Embryonic facial prominence (tissue), 1 donor: ENCODE measurements around the gene HEMK1.

Experiments
- DNase-seq: peaks from one replicate; pipeline ENCODE4 v3.0.0-alpha.2; 2016; ENCODE audit errors: extremely low spot score

HEMK1 gene

DNA sequence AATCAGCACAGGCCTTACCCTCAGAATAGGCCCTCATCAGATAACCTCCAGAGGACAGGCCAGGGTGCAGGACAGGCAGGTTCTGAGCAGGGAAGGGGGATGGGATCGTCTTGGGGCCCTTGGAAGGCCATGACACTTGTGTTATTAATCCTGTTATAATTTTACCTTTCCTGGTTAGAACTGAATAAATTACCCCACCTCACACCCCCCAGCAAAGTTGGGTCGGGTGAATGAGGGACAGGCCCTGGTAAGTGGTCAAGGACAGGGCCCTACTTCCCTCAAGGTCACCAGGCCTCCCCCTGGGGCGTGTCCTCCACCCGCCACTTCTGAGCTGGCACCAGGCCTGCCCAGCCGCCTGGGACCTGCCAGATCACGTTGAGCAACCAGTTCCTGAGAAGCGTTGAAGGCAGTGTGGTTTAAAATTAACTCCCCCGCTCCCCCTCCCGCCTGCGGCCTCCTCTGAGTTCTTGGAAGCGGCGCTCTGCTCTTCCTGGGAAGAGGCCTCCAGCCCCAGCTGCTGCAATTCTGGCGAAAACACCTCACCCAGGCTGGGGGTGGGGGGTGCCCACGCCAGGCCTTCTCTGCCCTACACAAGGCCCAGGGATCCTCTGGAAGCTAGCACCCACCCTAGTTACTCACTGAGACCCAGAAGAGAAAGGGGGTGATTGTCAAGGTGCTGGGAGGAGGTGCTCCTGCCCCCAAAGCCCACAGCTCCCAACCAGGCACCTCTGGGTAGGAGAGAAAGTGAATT, 31.7 kb downstream of the HEMK1 start:
- DNase-seq: peak; percentile 88

DNA sequence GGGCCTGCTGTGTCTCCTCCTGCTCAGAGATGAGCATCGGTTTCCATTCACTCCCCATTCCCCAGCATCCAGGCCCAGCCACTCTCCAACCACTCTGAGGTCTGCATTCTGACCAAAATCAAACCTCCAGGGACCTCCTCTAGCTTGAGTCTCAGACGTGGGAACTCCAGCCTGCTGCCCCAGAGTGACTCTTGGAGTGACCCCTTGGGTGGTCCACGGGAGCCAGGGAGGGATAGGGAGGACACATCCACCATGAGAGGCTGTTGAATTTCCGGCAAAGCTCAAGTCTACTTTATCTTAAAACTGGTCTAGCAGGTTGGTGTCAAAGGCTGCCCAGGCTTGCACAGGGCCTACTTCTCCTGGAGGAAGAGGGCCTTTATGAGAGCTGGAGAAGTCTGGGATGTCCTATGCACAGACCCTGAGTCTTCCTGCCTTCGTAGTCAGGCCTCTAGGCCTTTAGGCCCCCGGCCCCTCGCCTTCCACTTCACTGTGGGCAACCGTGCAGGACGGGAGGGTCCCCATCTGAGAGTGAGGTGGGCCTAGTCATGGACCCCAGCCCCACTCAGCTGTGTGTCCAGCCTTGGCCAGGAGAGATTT, 33.4 kb downstream of the HEMK1 start:
- no peak for DNase-seq

DNA sequence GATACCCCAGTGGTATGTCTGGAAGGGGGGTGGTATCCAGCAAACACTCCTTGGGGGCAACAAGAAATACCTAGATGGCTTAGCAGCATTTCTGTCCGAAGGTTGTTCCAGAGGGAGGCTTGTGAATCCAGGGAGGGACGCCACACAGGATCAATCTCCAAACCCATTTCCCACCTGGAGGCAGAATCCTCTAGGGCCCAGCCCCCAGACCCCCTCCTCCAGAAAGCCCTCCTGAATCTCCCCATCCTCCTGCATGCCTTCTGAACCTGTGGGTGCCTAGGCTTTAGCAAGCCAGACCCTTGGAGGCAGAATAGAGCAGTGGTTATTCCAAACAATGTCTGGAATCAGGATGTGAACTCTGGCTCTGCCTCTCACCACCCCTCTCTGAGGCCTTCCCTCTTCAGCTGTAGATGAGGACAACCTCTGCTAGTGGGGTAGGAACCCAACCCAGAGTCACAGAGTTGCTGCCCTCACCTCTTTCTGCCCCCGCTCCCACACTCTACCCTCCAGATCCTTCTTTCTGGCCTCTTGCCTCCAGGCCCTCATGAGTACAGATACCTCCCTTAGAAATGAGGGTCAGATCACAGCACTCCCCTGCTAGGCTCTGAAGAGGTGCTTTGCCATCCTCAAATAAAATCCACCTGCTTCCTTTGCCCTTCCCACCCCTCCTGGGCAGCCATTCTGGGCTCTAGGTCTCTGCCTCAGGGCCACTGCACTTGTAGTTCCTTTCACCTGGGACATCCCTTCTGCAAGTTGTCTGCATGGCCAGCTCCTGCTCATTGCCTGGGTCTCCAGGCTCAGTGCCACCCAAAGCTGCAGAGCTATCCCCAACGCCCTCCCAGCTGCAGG, 34.2 kb downstream of the HEMK1 start:
- DNase-seq: no peak

DNA sequence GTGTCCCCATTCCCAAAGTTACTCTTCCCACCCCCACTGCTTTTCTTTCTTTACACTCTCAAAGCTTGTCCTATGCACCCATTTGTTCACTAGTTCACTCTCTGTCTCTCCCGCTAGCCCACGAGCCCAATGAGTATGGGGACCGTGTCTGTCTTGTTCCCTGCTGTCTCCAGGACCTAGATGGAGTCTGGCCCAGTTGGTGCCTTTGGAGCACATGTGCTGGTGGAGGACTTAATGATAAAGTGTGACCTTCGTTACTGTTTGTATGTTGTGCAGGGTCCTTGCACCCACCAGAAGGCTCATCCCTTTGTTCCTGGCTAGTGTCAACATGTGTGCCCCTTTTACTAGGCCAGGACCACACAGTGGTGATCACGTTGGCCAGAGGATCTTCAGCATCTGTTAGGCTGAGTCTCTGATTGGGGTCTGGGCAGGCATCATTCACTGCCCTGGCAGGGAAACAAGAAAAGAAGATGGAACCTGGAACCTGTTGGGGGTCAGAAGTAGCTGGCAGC, 34.8 kb downstream of the HEMK1 start:
- no peak for DNase-seq

DNA sequence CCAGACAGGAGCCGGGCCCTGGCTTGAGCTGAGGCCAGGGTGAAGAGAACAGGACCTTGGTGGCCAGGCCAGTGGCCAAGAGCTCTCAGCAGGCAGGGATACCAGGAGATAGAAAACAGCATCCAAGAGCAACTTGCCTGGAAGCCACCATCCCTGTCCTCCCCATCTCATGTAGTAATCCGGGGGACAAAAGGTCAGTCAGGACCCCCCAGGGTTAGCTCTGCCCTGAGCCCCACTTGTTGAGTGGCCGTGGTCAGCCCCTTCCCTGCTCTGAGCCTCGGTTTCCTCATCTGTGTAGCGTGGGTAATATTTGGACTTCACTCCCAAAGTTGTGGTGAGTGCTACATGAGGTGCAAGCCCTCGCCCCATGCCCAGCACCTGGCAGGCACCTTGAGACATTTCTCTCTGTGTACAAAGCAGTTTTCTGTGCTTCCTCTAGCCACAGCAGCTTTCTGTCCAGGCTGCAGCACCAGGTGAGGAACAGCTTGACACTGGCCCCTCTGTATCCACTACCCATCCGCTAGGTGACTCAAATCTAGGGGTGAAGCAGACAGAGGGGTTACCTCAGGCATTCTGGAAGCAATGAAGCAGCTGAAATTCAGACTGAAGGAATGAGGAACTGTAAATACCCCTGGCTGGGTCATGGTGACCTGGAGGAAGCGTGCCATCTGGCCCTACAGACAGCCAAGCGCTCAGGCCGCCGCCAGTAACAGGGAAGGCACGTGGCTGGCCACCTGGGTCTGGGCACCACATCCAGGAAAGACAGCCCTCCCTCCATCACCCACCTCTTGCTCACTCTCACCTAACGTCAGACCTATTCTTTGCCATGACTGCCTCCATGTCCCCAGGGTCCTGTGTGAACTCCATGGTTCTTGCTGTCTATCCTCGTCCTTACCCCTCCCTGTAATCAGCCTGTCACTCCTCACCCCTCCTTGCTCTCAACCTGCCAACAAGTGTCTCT, 35.6 kb downstream of the HEMK1 start:
- DNase-seq: no peak

DNA sequence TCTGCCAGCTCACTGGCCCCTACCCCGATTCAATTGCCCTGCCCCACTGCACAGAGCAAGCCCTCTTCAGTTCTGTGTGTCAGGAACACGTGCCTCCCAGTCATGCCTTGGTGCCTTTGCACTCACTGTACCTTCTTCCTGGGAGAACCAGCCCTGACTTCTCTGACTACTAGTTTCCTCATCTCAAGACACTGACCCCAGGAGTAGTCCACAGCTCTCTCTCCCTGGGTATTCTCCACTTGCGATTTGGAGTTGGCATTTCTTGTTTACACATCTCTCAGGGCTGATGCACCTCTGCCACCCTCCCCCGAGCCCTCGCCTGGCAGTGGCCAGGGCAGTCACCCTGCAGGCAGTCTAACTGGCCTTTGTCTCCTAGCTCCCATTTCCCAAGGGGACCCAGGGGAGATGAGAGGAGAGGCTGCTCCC, 36.6 kb downstream of the HEMK1 start:
- no peak for DNase-seq

DNA sequence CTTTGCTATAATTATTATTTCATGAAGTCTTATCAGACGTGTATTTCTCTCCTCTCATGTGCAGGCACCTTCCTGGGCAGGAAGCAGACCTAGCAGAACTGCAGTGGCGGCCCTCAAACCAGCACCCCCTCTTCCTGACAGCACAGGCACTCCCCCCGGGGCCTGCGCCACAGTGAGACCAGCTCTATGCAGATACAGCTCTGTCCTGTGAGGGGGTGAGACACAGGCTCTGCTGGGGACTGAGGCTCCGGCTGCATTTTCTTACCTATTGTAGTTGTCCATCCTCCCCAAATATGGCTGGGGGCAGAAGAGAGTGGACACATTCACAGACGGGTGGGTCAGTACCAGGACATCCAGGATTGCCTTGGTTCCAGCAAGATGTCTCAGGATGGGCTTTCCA, 37.3 kb downstream of the HEMK1 start:
- DNase-seq: no peak

DNA sequence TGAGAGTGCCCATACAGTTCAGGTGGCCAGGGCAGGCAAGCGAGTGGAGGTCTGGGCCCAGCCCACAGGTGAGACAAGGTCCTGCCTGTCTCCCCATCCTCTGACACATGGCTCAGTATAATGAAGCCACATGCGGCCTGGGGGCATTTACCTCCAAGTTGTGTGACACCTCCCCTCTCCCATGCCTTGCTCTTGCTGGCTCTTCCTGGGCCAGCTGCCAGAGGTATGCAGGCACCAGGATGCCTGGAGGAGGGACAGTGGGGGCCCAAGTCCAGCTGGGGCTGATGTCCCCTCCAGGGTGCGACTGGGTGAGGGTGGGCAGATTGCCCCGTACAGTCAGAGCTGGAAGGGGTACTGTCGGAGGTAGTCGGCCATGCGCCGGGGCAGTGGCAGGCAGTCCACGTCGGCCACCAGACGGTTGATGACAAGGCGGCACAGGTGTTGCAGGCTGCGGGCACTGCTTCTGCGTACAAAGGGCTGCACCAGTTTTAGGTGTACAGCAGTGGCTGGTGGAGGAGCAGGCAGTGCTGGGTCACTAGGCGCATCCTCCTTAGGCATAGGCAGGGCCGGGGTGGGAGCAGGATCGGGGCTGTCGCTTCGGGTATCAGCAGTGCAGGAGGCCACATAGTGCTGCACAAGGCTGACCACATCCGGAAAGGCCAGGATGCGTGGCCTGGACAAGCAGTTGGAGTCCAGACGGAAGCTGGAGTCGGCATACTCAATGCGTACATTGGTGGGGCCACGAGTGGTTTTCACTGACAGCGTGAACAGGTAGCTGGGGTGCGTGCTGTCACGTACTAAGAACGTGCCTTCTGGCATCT, 38.2 kb downstream of the HEMK1 start:
- no peak for DNase-seq

DNA sequence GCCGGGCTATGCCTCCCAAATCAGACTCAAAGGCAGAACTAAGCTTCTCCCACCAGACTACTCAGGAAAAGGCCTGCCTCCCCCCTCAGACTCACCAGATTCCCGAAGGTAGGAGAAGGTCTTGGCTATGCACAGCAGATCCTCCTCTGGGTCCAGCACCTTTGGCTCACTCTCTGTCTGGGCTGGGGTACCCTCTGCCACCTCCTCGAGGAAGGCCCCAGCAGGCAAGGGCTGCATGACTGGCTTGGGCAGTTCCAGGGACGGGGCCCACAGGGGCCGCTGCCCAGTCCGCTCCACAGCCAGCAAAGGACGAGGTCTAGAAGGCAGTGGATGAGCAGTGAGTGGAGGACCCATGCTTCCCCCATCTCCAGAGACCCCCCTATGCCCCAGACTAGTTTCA, 39.0 kb downstream of the HEMK1 start:
- no peak for DNase-seq

DNA sequence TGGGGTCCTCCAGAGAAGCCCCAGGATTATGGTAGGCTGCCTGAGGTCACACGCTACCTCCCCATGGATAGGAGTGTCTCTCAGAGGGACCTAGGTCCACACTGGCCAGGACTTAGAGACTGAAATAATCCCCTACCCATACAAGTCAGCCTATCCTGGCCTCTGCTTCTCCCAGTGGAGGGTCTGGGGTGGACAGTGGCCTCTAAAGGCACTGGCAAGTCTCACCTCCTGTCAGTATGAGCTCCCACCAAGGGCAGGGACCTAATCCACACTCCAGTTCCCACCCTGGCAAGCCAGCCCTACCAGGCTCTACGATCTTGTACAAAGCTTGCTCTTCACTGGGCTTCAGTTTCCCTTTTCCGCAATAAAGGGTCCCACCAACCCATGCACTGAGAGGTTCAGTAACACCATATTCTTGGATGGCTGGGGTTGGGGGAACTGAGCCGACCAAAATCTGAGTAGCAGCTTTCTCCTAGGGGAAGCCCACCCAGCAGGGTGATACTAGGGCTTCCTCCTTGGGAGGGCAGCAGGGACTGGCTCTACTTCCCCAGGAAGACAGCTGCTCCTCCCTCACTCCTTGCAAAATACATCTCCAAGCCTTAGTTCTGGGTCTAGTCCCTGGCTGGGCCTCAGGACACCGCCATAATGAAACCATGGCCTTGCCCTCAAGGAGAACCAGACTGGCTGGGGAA, 39.9 kb downstream of the HEMK1 start:
- no peak for DNase-seq

DNA sequence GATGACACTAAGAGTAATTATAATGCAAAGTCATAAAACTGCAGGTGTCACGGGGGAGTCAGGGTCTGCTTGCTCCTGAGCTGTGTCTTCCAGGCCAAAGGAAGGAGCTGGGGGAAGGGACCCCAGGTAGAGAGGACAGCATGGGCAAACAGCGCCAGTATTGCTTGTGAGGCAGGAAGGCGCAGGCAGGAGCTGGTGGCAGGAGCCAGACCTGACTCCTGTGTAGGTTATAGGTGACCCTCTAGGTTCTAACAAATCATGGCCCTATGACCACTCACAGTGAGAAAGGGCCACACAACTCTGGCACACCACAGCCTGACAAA, 40.4 kb downstream of the HEMK1 start:
- no peak for DNase-seq

DNA sequence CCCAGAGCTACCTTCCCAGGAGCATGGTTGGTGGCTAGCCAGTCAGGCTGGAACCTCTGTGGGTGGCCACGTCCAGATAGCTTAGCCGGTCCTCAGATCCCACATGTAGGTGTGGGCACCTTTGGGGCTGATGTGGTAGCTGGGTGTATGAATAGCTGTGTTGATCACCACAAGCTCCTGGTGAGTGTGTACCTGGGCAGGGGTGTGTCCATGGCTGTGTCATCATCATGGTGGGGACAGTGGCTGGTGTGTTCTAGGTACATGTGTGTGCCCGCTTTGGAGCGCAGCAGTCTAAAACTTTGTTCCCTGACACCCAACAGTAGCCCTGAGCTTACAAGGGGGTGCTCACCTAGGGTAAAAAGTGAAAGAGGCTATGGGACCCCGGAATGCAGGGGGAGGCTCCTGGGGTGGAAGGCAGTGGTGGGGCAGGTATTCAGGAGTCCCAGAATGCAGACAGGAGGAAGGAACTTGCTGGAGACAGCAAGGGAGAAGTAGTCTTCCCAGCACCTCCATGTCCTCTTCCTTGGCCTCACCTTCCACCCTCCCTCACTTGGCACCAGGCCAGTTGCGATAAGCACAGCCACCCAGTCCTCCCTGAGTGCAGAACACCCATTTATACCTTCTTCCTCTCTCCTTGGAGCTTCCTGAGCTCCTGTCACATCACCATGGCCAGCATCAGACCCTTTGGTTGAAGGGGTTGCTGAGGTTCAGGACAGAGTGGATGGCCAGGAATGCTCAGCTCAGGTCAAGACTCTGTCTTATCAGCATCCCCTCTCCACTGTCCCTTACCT, 41.1 kb downstream of the HEMK1 start:
- DNase-seq: no peak

DNA sequence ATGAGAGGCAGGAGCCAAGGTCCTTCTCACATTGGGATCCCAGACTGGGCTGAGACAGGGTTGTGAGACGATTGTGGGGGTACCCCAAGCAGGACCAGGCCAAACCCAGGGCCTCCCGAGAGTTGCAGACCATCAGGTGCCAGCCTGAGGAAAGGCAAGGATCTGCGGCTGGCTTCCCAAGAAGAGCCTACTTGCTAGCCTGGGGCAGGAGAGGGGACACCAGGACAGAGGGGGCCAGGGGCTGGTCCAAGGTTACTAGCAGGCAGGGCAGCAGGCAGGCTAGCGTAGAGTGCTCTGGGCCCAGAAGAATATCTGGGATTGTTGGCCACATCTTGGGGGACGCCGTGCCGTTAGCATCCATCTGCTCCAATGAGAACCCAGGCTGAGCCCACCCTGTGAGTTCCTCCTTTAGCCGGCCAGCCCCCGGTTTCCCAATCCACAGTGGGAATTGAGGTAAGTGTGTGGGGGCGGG, 41.7 kb downstream of the HEMK1 start:
- no peak for DNase-seq

DNA sequence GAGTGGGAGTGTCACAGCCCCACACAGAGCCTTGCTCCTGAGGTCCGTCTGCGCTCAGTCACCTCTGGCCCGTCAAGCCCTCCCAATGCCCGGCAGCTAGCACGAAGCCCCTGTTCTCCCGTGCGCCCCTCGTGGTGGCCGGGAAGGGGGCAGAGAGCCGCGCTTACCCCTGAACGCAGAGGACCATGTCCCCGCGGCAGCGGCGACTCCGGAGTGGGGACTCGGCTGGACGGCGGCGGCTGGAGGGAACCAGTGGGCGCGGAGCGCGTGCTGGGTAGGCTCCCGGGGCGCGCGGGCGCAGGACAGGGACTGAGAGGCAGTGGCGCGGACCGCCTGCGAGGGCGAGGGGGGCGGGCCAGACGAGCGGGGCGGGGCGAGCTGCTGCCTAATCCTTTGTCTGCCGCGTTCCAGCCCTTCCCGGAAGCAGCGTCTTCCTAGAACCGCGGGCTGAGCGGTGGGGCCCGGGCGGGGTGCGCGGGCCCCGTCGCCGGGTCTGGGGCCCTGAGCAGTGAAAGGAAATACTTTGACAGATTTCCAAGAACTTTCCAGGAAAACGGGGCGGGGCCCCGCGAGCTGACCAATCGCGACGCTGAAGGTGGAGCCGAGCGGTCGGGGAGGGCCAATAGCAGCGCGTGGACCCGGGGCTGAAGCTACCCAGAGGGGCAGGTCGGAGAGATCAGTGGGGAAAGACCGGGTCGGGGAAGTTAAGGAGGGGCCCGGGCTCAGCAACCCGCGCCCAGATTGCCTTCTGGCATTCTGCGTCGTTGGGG, 42.3 kb downstream of the HEMK1 start, which contains the start of gene CISH:
TSS of gene CISH (minus strand) at position 311 of the 770 bp plus-strand sequence. CDS start at position 187, 124 bp downstream.
- peak; percentile 92 for DNase-seq

DNA sequence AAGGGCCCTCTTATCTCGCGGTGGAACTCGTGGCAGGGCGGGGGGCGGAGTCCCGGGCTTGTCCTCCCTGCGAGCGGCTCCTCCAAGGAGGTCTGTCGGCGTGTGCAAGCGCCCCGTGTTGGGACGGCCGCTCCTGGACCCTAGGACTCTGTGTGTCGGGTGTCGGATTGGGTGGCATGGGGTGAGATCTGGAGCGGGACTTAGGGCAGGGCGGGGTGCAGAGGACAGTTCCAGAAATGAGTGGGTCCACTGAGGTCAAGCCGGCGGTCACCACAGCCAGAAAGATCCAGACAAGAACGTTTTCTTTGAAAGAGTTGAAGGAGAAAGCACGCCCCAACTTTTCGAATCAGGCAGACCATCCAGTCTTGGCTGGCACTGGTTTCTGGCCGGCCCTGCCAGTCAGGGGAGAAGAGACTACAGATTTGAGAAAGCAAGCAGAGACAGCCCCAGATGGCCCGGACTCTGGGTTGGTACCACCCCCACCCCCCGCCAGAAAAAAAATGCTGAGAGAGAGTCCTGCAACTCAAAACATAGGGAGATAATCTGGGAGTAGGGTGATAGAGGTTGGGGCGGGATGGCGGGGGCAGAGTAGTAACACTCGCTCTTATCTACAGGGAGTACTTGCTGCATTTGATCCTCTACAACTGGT, 43.0 kb downstream of the HEMK1 start:
- no peak for DNase-seq

DNA sequence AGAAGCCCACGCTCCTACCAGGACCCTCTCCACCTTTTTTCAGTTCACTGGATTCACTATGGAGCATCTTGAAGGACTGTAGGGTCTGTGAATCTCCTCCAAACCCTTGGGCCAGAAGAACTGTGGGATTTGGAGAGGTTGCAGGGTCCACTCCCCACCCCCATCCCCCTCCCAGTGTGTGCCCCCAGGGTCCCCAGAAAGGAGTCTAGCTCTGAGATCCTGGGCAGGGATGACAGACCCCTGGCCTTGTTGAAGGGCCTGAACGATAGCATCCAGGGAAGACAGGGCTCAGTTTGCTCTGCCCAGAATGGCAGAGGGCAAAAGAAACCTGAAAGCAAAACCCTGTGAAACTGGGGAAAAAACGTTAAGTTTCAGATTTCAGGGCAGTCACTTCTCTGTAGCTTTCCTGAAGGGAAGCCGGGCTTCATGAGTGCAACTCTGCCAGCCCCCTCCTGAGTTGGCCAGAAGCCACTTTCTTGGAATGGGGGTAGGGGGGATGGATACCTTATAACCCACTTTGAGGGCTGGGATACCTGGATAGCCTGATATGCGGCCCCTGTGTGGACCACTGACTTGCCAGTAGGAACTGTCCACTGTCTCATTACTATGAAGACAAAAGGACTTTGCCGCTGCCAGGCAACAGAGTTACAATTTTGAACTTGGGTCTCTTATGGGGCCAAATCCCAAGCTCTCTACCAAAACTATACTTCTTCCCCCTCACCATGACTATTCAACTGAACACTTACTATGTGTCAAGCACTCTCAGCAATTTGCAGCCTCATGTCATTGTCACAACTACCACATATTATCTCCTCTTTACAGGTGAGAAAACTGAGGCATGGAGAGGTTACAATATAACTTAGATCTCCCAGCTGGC, 43.9 kb downstream of the HEMK1 start:
- no peak for DNase-seq

DNA sequence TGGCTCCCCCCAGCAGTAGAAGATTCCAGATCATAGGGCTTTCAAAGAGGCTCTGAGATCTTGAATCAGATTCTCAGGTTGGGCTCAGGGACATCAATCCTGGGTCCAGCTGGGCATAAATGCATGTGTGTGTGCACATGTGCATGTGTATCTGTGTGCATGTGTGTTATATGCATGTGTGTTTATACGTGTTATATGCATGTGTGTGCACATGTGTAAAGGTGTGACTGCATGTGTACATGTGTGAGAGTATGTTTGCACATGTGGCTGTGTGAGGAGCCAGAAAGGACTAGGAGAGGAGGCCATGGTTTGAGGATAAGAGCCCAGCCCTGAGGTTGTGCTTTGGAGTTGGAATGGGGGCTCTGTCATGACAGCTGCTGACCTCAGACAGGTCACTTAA, 45.9 kb downstream of the HEMK1 start:
- no peak for DNase-seq
